Lower lobe of right lung (tissue), 2 donors: ENCODE measurements around the gene NAV2. TPM values are rescaled to one million over a fixed set of nuclear protein-coding genes. Genes with fewer than 3 reads are reported as not detected.
"Not testable (repeated sequence)": the region's sequence is repeated elsewhere in the genome, so short reads cannot be mapped to it uniquely, and the experiment has no call there.

Experiments
- ATAC-seq, 2 donors: fragments of 200-7000 bp; cut with Tn5 transposase; one replicate each; pipeline ENCODE4 v1.9.1; 2020 to 2022; ENCODE audit warnings: mild to moderate bottlenecking in 2 of 2, moderate library complexity in 2 of 2
- DNase-seq: peaks from one replicate; pipeline ENCODE4 v3.0.0-alpha.2; 2020
- H3K27ac ChIP-seq: fragments of 200-600 bp; one replicate; pipeline ENCODE4 v1.8.0; 2022
- H3K27me3 ChIP-seq: fragments of 200-600 bp; one replicate; pipeline ENCODE4 v1.8.0; 2022; ENCODE audit warnings: low read depth
- H3K36me3 ChIP-seq: fragments of 200-600 bp; one replicate; pipeline ENCODE4 v1.8.0; 2022; ENCODE audit warnings: mild to moderate bottlenecking
- H3K4me1 ChIP-seq: fragments of 200-600 bp; one replicate; pipeline ENCODE4 v1.8.0; 2022
- H3K4me3 ChIP-seq: fragments of 200-600 bp; one replicate; pipeline ENCODE4 v1.8.0; 2022; ENCODE audit warnings: mild to moderate bottlenecking
- H3K9me3 ChIP-seq: fragments of 200-600 bp; one replicate; pipeline ENCODE4 v1.8.0; 2022
- CTCF ChIP-seq: fragments of 200-600 bp; IDR thresholded peaks from one replicate; pipeline ENCODE4 v1.8.0; 2022; ENCODE audit warnings: antibody characterized with exemption, mild to moderate bottlenecking
- intact Hi-C: fragments of 100-400 bp; cut with DNase I; formaldehyde crosslinking; loops from one replicate; pipeline ENCODE4 v1.11.0; 2022
- total RNA-seq: library from RNA; stranded (reverse); fragmentation: NEBNext Ultra II Directional; extraction: Animal tissue kit (Norgen Biotek cat#: 25700); gene quantifications from one replicate; pipeline ENCODE4 v1.2.1, GENCODE V29; 2021
- donor health status: DM: no; HTN: yes; CAD: no; lungs with severe emphysema.

NAV2 gene
- total RNA-seq, 1 donor from 2014 or later, result 36.9 TPM

- ATAC-seq (no peak), DNase-seq (no peak)
- Histone ChIP-seq H3K27me3 (no peaks in the 10 kb centered on the region), H3K9me3 (no peaks in the 10 kb centered on the region), H3K36me3 (no peaks in the 10 kb centered on the region), H3K4me1 (peaks cover 11% of the 10 kb centered on the region), H3K27ac (no peak overlapping the region), H3K4me3 (no peak overlapping the region)
- intact Hi-C loops, result no loop called here
- TF ChIP-seq CTCF, result no peak
Measured at GRCh38 chr11:20002312-20003216, 289.9 kb downstream of the NAV2 start.

GRCh38 chr11:20003351-20003750, 290.7 kb downstream of the NAV2 start:
- H3K4me1 ChIP-seq, result peaks cover 11% of the 10 kb centered on the region
- H3K36me3 ChIP-seq, result no peaks in the 10 kb centered on the region
- DNase-seq (no peak), ATAC-seq (no peak)
- intact Hi-C loops, result no loop called here
- no peak for TF ChIP-seq CTCF
- H3K9me3 ChIP-seq, result no peaks in the 10 kb centered on the region
- no peak overlapping the region for H3K4me3 ChIP-seq
- H3K27ac ChIP-seq, result no peak overlapping the region
- no peaks in the 10 kb centered on the region for H3K27me3 ChIP-seq

- intact Hi-C loops, result no loop called here
- Histone ChIP-seq H3K4me3 (no peak overlapping the region), H3K27ac (no peak overlapping the region), H3K27me3 (no peaks in the 10 kb centered on the region), H3K4me1 (peaks cover 11% of the 10 kb centered on the region), H3K36me3 (no peaks in the 10 kb centered on the region), H3K9me3 (no peaks in the 10 kb centered on the region)
- no peak for ATAC-seq
- TF ChIP-seq CTCF, result no peak
- no peak for DNase-seq
Measured at GRCh38 chr11:20004866-20005265, 292.2 kb downstream of the NAV2 start.

GRCh38 chr11:20005747-20006146, 293.1 kb downstream of the NAV2 start:
- Histone ChIP-seq H3K4me3 (no peak overlapping the region), H3K4me1 (peaks cover 3% of the 10 kb centered on the region), H3K27me3 (no peaks in the 10 kb centered on the region), H3K9me3 (no peaks in the 10 kb centered on the region), H3K36me3 (no peaks in the 10 kb centered on the region), H3K27ac (no peak overlapping the region)
- TF ChIP-seq CTCF, result no peak
- ATAC-seq (no peak), DNase-seq (no peak)
- intact Hi-C loops, result no loop called here

- H3K27ac ChIP-seq, DNase-seq, H3K9me3 ChIP-seq, H3K4me1 ChIP-seq, H3K4me3 ChIP-seq, H3K36me3 ChIP-seq, intact Hi-C loops, H3K27me3 ChIP-seq, ATAC-seq: not testable (repeated sequence)
Measured at GRCh38 chr11:20006618-20007017, 294.0 kb downstream of the NAV2 start.

GRCh38 chr11:20007386-20007785, 294.7 kb downstream of the NAV2 start:
- TF ChIP-seq CTCF, result no peak
- no peak overlapping the region for H3K27ac ChIP-seq
- H3K4me3 ChIP-seq, result no peak overlapping the region
- DNase-seq (no peak), ATAC-seq (no peak)
- no peaks in the 10 kb centered on the region for H3K27me3 ChIP-seq
- H3K36me3 ChIP-seq, result no peaks in the 10 kb centered on the region
- no peaks in the 10 kb centered on the region for H3K4me1 ChIP-seq
- no peaks in the 10 kb centered on the region for H3K9me3 ChIP-seq
- intact Hi-C loops, result no loop called here
